Gastrocnemius medialis (tissue), 4 donors: Measurements from ENCODE around the gene TRAP1. TPM values are rescaled to one million over a fixed set of nuclear protein-coding genes. Genes with fewer than 3 reads are reported as not detected.

ENCODE experiments used
- ATAC-seq, 2 donors: fragments of 150-250 bp; one replicate each; pipeline ENCODE4 v1.9.1; 2016
- DNase-seq, 2 donors: peaks; one replicate each; pipeline ENCODE4 v3.0.0-alpha.2; 2019
- H3K27ac ChIP-seq, 4 donors: fragments of 200-600 bp; sonication (generic); 1 replicate in 1 of 4; 2 replicates in 3 of 4; pipeline ENCODE4 v1.5.1; 2016 to 2018; ENCODE audit warnings: mild to moderate bottlenecking in 2 of 4, moderate library complexity in 1 of 4
- H3K27me3 ChIP-seq, 3 donors: fragments of 200-600 bp; sonication (generic) in 2 of 3; 1 replicate in 1 of 3; 2 replicates in 2 of 3; pipeline versions ENCODE4 v1.5.1 to v1.6.0; 2016 to 2019; ENCODE audit warnings: mild to moderate bottlenecking in 1 of 3, moderate library complexity in 1 of 3
- H3K36me3 ChIP-seq, 2 donors: fragments of 200-600 bp; sonication (generic) in 1 of 2; one replicate each; pipeline ENCODE4 v1.5.1; 2017 to 2018
- H3K4me1 ChIP-seq, 2 donors: fragments of 200-600 bp; sonication (generic) in 1 of 2; one replicate each; pipeline ENCODE4 v1.5.1; 2016 to 2017; ENCODE audit warnings: mild to moderate bottlenecking in 2 of 2
- H3K4me3 ChIP-seq, 4 donors: fragments of 200-600 bp; sonication (generic) in 3 of 4; 1 replicate in 1 of 4; 2 replicates in 3 of 4; pipeline ENCODE4 v1.5.1; 2016 to 2019; ENCODE audit warnings: mild to moderate bottlenecking in 2 of 4
- H3K9me3 ChIP-seq, 3 donors: fragments of 200-600 bp; sonication (generic) in 2 of 3; 1 replicate in 1 of 3; 2 replicates in 2 of 3; pipeline ENCODE4 v1.5.1; 2016 to 2019
- POLR2A ChIP-seq, 2 donors: fragments of 450-650 bp; IDR thresholded peaks; one replicate each; pipeline ENCODE4 v1.6.1; 2017; ENCODE audit warnings: antibody characterized with exemption in 2 of 2, mild to moderate bottlenecking in 2 of 2, moderate library complexity in 2 of 2
- in situ Hi-C, 4 donors: fragments of 200-750 bp; cut with MboI; loops; one replicate each; pipeline versions ENCODE4 v1.15.0 to v1.8.0; 2017; ENCODE audit warnings: low sequenced_read_pairs in 4 of 4
- intact Hi-C: fragments of 100-400 bp; cut with DNase I; formaldehyde crosslinking; loops from one replicate; pipeline ENCODE4 v1.15.1; 2023; ENCODE audit warnings: low total_unique reads
- total RNA-seq, 4 donors: library from RNA; depleted of rRNA; stranded (reverse); fragments of >200 nt; gene quantifications; one replicate each; pipeline versions ENCODE4 v1.1.0 to v1.2.3, GENCODE V29; 2016
- TF ChIP-seq, protein P1 (sequence below), 5 experiments: fragments of 450-650 bp in 3 of 5; fragments of 200-600 bp in 2 of 5; sonication (generic) in 2 of 5; IDR thresholded peaks in 4 of 5; conservative IDR thresholded peaks in 1 of 5; 1 replicate in 4 of 5; 2 replicates in 1 of 5; pipeline ENCODE4 v1.5.1; 2016 to 2019; ENCODE audit warnings: antibody characterized with exemption in 5 of 5, mild to moderate bottlenecking in 3 of 5, moderate library complexity in 3 of 5

TRAP1 gene
- total RNA-seq, 4 donors from 2014 or later = 103 to 140 (median 122) TPM

DNA sequence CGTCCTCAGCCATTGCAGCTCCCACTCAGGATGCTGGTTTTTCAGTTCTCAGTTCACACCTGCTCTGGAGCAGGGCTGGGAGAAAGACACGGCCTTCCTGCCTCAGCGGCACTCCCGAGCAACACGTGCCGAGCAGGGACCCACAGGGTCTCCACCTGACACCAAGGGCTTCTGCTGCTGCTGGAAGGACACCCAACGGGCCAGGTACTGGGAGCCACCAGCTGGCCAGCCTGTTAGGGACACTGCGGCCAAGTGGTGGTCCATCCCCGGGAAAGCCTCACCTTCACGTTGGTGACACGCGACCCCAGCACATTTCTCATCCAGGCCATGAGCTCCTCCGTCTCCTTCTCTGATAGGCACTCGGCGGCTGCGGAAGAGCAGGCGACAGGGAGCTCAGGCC lies 54.7 kb downstream of the TRAP1 start:
- in situ Hi-C loops = no loop called here
- peaks cover 0 to 87% of the 10 kb centered on the region in 2 donors for H3K36me3 ChIP-seq
- TF ChIP-seq, protein P1, sequence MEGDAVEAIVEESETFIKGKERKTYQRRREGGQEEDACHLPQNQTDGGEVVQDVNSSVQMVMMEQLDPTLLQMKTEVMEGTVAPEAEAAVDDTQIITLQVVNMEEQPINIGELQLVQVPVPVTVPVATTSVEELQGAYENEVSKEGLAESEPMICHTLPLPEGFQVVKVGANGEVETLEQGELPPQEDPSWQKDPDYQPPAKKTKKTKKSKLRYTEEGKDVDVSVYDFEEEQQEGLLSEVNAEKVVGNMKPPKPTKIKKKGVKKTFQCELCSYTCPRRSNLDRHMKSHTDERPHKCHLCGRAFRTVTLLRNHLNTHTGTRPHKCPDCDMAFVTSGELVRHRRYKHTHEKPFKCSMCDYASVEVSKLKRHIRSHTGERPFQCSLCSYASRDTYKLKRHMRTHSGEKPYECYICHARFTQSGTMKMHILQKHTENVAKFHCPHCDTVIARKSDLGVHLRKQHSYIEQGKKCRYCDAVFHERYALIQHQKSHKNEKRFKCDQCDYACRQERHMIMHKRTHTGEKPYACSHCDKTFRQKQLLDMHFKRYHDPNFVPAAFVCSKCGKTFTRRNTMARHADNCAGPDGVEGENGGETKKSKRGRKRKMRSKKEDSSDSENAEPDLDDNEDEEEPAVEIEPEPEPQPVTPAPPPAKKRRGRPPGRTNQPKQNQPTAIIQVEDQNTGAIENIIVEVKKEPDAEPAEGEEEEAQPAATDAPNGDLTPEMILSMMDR (IDR thresholded peaks at IDR 0.05 in 4 of 5, conservative IDR thresholded peaks at IDR 0.05 in 1 of 5) = no peak
- no peak for TF ChIP-seq POLR2A (IDR thresholded peaks at IDR 0.05)
- intact Hi-C loops = no loop called here
- H3K4me1 ChIP-seq = no peaks in the 10 kb centered on the region
- H3K27me3 ChIP-seq = no peaks in the 10 kb centered on the region
- no peak overlapping the region for H3K4me3 ChIP-seq
- ATAC-seq = no peak
- H3K27ac ChIP-seq = no peak overlapping the region
- no peak for DNase-seq
- H3K9me3 ChIP-seq = no peaks in the 10 kb centered on the region

DNA sequence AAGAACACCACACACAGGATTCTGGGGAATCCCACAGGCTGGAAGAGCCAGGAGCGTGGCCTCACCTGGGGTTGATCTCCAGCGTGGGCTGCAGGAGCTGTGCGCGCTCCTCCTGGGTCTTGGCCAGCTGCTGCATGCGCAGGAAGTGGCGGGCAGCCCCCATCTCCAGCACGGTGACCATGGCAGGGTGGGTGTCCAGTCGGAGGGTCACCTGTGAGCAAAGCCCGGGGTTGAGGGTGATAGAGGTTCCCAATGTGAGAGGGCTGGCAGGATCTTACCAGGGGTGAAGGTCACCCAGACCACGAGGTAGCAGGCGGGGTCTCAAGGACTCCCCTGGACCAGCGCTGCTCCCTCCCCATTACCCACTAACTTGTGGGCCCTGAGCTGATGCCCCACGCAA lies 55.4 kb downstream of the TRAP1 start:
- intact Hi-C loops = no loop called here
- Histone ChIP-seq H3K27ac (no peak overlapping the region), H3K36me3 (peaks cover 0 to 89% of the 10 kb centered on the region in 2 donors), H3K27me3 (no peaks in the 10 kb centered on the region), H3K4me3 (no peak overlapping the region), H3K9me3 (no peaks in the 10 kb centered on the region), H3K4me1 (no peaks in the 10 kb centered on the region)
- no peak for DNase-seq
- no peak for TF ChIP-seq POLR2A (IDR thresholded peaks at IDR 0.05)
- TF ChIP-seq, protein P1 (IDR thresholded peaks at IDR 0.05 in 4 of 5, conservative IDR thresholded peaks at IDR 0.05 in 1 of 5) = no peak
- no peak for ATAC-seq
- in situ Hi-C loops = no loop called here

DNA sequence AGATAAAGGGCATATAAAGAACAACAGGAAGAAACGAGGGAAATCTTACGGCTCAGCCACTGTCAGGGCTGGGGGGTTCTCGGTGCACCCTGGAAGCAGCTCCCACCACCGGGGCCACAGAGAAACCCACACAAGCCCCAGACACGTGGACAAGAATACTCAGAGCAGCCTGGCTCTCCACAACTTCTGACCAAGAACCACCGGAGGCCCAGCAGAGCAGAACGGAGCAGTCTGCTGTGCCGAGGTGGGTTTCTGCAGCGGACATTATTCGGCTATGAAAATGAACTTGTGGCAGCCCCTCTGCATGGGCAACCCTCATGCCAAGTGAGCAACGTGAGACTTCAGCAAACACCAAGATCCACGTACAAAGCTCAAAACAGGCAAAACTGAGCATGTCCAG lies 56.0 kb downstream of the TRAP1 start:
- no peak for TF ChIP-seq POLR2A (IDR thresholded peaks at IDR 0.05)
- TF ChIP-seq, protein P1 (IDR thresholded peaks at IDR 0.05 in 4 of 5, conservative IDR thresholded peaks at IDR 0.05 in 1 of 5) = no peak
- no peak overlapping the region for H3K4me3 ChIP-seq
- intact Hi-C loops (no loop called here), in situ Hi-C loops (no loop called here)
- no peak overlapping the region for H3K27ac ChIP-seq
- no peaks in the 10 kb centered on the region for H3K9me3 ChIP-seq
- peaks cover 0 to 94% of the 10 kb centered on the region in 2 donors for H3K36me3 ChIP-seq
- no peaks in the 10 kb centered on the region for H3K27me3 ChIP-seq
- no peak for ATAC-seq
- no peak for DNase-seq
- no peaks in the 10 kb centered on the region for H3K4me1 ChIP-seq

DNA sequence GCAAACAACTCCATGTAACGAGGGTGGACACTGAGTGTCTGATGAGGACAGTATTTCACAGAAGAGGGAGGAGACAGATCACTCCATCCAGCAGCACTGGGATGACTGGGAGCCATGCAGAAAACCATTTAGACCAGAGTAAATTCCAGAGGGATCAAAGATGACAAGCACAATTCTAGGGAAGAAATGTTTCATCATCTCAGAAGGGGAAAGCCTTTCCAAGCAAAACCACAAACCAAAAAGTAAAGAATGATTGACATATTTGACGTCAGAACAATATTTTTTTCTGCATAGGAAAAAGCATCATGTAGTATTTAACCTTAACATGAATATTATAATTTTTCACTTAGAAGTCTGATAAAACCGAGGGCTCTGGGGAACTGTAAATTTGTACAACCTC lies 58.1 kb downstream of the TRAP1 start:
- Histone ChIP-seq H3K27ac (no peak overlapping the region), H3K27me3 (no peaks in the 10 kb centered on the region), H3K9me3 (no peaks in the 10 kb centered on the region), H3K4me1 (no peaks in the 10 kb centered on the region), H3K4me3 (no peak overlapping the region), H3K36me3 (peaks cover 0 to 83% of the 10 kb centered on the region in 2 donors)
- TF ChIP-seq, protein P1 (IDR thresholded peaks at IDR 0.05 in 4 of 5, conservative IDR thresholded peaks at IDR 0.05 in 1 of 5) = no peak
- no peak for TF ChIP-seq POLR2A (IDR thresholded peaks at IDR 0.05)
- intact Hi-C loops (no loop called here), in situ Hi-C loops (no loop called here)
- DNase-seq (no peak), ATAC-seq (no peak)
